ENCODE data around the gene SPTA1.

Gene SPTA1

DNA sequence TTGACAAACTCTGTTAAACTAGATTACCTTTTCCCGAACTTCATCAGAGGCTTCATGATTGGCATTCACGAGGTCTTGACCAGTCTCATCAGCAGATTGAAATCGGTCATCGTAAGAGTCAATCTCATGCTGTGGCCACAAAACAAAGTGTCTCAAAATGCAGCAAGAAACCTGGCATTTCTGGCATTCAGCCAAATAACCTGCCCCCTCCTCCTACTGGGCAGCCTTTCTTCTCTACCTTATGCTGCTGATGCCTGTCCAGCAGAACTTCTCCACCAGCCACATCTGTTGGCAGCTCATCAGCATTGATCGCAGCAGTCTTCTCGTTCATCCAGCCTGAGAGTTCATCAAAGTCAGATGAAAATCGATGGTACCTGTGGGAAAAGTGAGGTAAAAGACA, 12.2 kb downstream of the SPTA1 start:
- DNase-seq (ENCODE audit: low read depth in 2 of 2): no peak
- TF ChIP-seq, protein P1, sequence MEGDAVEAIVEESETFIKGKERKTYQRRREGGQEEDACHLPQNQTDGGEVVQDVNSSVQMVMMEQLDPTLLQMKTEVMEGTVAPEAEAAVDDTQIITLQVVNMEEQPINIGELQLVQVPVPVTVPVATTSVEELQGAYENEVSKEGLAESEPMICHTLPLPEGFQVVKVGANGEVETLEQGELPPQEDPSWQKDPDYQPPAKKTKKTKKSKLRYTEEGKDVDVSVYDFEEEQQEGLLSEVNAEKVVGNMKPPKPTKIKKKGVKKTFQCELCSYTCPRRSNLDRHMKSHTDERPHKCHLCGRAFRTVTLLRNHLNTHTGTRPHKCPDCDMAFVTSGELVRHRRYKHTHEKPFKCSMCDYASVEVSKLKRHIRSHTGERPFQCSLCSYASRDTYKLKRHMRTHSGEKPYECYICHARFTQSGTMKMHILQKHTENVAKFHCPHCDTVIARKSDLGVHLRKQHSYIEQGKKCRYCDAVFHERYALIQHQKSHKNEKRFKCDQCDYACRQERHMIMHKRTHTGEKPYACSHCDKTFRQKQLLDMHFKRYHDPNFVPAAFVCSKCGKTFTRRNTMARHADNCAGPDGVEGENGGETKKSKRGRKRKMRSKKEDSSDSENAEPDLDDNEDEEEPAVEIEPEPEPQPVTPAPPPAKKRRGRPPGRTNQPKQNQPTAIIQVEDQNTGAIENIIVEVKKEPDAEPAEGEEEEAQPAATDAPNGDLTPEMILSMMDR (IDR thresholded peaks at IDR 0.05; ENCODE audit: low read depth, low read length): no peak
- no peak overlapping the region for H3K4me3 ChIP-seq (replicated peaks in 1 of 2; ENCODE audit: low read depth in 2 of 2, low read length in 2 of 2)

DNA sequence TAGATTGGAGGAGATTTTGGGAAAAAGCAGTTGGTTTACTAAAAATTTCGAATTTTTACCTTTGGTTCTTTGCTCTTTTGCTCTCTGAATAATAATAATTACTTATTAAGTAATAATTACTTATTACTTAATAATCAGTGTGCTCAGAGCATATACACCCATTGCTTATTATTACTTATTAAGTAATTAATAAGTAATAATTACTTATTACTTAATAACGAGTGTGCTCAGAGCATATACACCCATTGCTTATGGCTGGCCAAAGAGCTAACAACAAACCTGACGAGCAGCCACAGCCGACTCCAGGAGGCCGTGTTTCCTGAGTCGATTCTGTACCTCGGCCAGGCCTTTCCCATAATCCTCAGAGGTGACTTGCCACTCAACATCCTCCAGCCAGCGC, 20.5 kb downstream of the SPTA1 start:
- no peak for DNase-seq (ENCODE audit: low read depth in 2 of 2)
- H3K4me3 ChIP-seq (replicated peaks in 1 of 2; ENCODE audit: low read depth in 2 of 2, low read length in 2 of 2): no peak overlapping the region
- TF ChIP-seq, protein P1 (IDR thresholded peaks at IDR 0.05; ENCODE audit: low read depth, low read length): no peak

DNA sequence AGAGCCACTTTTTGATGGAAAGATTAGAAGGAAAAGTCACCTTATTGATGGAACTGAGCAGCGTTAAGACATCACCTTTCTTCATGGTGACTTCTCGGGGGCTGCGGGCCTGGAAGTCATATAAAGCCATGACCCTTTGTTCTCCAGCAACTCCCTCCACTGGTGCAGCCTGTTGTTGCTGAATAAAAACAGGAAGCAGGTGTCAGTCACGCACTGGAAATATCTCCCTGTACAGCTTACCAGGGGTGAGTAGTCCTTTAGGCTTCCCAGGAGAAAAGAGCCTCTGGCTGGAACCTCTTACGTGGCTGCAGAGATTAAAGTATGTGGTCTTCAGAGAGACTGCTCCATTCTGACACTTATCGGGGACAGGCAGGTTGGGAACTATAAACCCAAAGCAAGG, 31.9 kb downstream of the SPTA1 start:
- TF ChIP-seq, protein P1 (IDR thresholded peaks at IDR 0.05; ENCODE audit: low read depth, low read length): no peak
- H3K4me3 ChIP-seq (replicated peaks in 1 of 2; ENCODE audit: low read depth in 2 of 2, low read length in 2 of 2): no peak overlapping the region
- DNase-seq (ENCODE audit: low read depth in 2 of 2): no peak

DNA sequence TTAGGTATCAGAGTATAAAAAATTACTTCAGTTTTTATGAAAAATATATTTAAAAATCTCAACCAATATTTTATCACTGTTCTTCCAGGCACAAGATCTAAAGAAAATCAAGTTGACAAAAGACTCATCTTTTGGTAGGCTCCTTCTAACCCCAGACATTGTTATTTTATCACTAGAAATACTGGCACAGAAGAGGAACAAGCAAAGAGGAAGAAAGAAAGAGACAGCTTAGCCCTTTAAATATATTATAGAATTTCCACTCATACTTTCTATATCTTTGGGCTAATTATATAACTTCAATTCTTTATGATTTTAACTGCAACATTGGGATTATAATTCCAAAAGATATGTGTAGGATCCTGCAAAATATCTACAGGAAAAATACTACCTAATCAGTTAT, 32.4 kb downstream of the SPTA1 start:
- DNase-seq (ENCODE audit: low read depth in 2 of 2): no peak
- no peak overlapping the region for H3K4me3 ChIP-seq (replicated peaks in 1 of 2; ENCODE audit: low read depth in 2 of 2, low read length in 2 of 2)
- TF ChIP-seq, protein P1 (IDR thresholded peaks at IDR 0.05; ENCODE audit: low read depth, low read length): no peak

DNA sequence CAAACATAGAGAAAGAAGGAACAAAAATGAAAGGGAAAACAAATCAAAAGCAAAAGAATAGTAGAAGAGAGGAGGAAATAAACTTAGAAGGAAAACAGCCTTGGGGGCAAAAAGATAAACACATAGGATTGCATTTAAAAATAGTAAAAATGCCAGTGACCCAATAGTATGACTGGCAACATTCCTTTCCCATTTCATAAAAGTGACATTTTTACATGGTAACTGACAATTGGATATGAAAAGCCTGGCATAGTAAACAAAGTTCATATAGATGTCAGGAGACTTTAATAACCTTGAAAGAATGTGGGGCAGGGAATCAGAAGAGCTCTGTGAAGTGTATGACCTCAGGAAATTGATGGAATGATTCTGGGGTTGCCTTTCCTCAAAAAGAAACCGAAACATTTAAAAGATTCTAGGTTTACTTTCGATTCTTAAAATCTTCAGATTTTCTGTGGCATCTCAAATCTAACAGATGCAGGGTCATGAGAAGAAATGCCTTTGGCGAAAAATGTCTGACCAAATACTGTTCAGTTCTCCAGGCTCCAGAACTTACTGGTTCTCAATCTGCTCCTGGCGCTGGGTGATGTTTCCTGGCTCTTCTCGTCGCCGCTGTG, 33.7 kb downstream of the SPTA1 start:
- TF ChIP-seq, protein P1 (IDR thresholded peaks at IDR 0.05; ENCODE audit: low read depth, low read length): no peak
- no peak for DNase-seq (ENCODE audit: low read depth in 2 of 2)
- no peak overlapping the region for H3K4me3 ChIP-seq (replicated peaks in 1 of 2; ENCODE audit: low read depth in 2 of 2, low read length in 2 of 2)

DNA sequence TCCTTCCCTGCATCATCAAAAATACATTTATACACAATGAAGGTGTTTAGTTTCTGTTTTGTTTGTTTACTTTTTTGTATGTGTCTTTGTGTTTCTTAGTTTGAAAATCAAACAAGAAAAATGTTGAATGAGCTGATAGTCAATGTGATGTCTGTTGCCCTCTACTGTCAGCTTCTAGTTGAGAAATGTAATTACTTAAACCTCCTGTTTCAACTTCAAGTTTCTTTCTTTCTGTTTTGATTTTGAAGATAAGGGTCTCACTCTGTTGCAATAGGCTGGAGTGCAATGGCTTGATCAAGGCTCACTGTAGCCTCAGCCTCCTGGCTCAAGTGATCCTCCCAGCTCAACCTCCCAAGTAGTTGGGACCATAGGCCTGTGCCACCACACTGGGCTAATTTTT, 37.5 kb downstream of the SPTA1 start:
- no peak overlapping the region for H3K4me3 ChIP-seq (replicated peaks in 1 of 2; ENCODE audit: low read depth in 2 of 2, low read length in 2 of 2)
- TF ChIP-seq, protein P1 (IDR thresholded peaks at IDR 0.05; ENCODE audit: low read depth, low read length): no peak
- DNase-seq (ENCODE audit: low read depth in 2 of 2): no peak

DNA sequence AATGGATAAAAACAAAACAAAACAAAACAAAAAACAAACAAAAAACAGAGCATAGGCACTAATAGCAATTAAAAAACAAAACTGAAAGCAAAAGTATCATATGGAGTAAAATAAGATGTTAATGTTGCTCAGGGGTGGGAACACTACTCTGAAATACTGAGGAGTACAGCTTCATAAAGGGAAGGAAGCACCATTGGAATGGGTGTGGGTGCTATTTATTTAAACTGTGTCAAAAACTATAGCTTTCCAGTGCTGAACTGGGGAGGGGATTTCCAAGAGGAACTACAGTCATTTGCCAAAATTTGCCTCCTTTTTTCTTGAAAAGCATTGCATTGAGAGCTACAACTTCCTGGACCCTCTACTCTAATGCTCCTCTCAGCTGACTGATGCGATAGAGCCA, 40.0 kb downstream of the SPTA1 start:
- no peak for DNase-seq (ENCODE audit: low read depth in 2 of 2)
- H3K4me3 ChIP-seq (replicated peaks in 1 of 2; ENCODE audit: low read depth in 2 of 2, low read length in 2 of 2): no peak overlapping the region

More for the DNA sequence above, 40.0 kb downstream of the SPTA1 start:
- TF ChIP-seq, protein P1 (IDR thresholded peaks at IDR 0.05; ENCODE audit: low read depth, low read length): no peak

Measured in cardiac fibroblast (primary cell).